GM12874 (cell line): ENCODE results near the gene AUTS2.

Experiments used
- CTCF ChIP-seq: IDR thresholded peaks from 2 replicates; pipeline ENCODE4 v1.5.1; 2011; ENCODE audit warnings: low read depth, mild to moderate bottlenecking, control low read depth, low read length, moderate library complexity; ENCODE audit not compliant: insufficient read depth

Gene AUTS2

DNA sequence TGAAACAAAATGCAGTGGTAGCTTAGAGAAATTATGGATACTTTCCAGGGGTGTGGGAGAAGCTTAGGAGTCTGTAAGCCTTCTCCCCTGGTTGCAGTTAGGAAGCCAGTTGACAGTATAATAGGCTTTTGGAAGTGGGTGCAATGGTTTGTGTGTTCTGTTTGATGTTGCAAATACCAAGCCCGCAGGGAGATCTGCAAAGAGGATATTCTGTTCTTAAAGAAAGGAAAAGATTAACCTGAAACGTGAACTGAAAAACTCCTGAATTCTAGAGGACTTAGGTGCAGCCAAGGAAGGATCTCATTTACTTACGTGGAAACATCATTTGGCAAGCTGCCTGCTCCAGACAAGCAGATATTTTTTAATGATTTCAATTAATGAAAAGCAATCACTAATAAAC lies 496.6 kb downstream of the AUTS2 start:
- no peak for TF ChIP-seq CTCF

DNA sequence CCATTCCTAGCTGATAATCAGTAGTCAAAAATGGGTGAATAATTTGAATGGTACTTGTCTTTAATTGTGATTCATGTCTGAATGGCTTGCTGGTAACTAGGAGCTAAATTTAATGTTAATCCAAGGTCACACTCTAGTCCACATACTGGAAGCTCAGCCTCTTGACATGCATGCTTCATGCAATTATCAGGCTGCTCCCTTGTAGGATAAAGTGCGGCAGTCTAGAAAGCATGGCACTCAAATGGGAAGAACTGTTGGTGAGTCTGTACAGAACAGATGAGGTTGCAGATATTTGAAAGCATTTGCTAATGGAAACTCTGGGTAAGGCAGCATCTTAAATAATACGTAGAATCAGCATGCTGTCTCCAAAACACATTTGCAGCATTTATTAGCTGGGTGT lies 499.4 kb downstream of the AUTS2 start:
- no peak for TF ChIP-seq CTCF

DNA sequence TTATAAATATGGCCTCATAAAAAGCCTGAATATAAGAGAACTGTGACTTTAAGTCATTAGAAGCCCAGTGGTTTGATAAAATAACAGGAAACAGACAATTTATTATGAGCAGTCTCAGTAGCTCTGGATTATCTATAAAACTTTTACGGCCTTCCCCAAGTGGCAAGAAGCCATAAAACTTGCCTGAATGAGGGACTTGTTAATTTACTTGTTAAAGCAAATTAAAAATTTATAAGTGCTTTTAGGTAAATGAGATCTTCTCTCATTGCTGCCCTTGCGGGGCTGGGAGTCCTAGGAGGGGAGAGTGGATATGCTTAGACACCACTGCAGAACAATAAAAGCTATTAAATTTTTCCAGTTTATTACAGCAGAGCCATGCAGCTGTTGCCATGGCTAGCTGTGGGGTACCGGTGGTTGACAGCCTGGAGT lies 499.9 kb downstream of the AUTS2 start:
- no peak for TF ChIP-seq CTCF

DNA sequence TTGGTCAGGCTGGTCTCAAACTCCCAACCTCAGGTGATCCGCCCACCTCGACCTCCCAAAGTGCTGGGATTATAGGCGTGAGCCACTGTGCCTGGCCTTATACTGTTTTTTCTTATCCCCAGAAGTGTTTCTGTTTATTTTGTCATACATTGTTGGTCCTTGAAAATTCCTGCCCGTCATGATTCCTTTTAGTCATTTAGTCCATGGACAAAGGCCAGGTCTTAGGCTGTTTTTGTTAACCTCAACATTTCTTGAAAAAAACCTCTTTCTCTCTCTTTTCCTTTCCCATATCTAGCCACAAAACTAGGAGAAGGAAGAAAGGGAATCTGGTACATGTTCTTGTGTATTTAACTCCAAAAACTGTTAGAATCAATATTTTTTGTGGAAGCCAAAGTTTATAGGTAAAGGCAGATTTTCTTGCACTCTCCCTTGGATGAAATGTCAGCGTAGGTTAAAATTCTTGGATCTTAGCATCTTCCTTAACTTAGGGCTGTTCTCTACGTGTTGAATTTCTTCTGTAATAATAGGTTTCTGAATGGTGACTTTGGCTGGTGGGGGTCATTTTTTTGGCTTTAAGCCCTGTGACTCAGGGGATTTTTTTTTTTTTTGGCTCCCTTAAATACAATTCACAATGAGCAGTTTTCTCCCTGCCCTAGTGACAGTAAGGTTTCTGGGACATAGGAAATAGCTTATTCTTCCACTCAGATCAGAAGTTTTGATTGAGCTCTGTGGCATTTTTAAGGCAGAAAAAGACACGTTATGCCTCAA lies 500.8 kb downstream of the AUTS2 start:
- TF ChIP-seq CTCF, result no peak

DNA sequence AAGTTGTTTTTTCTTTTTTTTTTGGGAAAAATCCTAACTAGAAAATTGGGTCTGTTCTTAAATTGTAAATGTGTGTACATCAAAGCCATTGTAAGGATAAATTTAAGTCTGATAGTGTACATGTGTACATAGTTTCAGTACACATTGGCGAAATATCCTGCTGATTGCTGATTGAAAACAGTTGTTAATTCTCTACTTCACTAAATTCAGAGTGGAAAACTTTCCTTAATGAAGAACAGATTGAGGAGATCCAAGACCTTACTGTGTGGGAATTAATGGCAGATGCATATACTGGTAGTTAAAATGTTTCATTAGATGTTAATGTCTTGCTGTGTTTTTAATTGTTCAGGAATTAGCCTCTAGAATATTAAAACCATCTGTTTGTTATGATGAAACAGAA lies 506.0 kb downstream of the AUTS2 start:
- no peak for TF ChIP-seq CTCF

DNA sequence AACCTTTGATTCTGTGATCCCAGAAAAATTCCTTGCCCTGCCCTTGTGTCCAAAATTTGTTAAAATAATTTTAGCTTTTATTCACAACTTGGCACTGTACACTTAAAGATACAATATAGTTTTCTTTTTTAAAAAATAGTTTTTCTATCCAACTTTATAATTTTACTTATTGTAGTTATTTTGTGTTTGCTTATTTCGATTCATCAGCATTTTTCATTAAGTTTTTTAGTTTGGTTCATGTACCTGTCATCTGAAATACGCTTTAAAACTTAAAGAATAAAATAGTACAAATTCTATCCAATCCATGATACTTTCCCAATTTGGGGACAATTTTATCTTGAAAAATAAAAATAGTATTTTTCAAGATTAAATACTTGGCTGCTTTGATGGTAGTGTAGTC lies 514.8 kb downstream of the AUTS2 start:
- no peak for TF ChIP-seq CTCF

- no peak for TF ChIP-seq CTCF
Measured at GRCh38 chr7:70113536-70113935, 515.3 kb downstream of the AUTS2 start.
